Astrocyte (in vitro differentiated cells and primary cell): ENCODE results near the gene KLHL22. TPM values are rescaled to one million over a fixed set of nuclear protein-coding genes. Genes with fewer than 3 reads are reported as not detected.
A peak's percentile ranks its signal among the peaks of the same experiment; 100 is the strongest.

Experiments
- DNase-seq: peaks from one replicate; pipeline ENCODE4 v3.0.0-alpha.2; 2010; ENCODE audit warnings: low read depth
- FAIRE-seq: peaks from 2 replicates; lab custom pipeline; 2011; peaks lifted over from hg19 to GRCh38; lab: Jason Lieb, UNC
- H2AFZ ChIP-seq: 2 replicates; pipeline ENCODE4 v1.6.0; 2012; ENCODE audit warnings: low read depth, low read length, inconsistent platforms
- H3K27ac ChIP-seq: 2 replicates; pipeline ENCODE4 v1.5.1; 2011; ENCODE audit warnings: low read depth, low read length, inconsistent platforms
- H3K27me3 ChIP-seq: 2 replicates; pipeline ENCODE4 v1.6.0; 2011; ENCODE audit warnings: low read length, inconsistent platforms; ENCODE audit not compliant: insufficient read depth
- H3K36me3 ChIP-seq: 2 replicates; pipeline ENCODE4 v1.5.1; 2011; ENCODE audit warnings: low read length, inconsistent platforms; ENCODE audit not compliant: insufficient read depth
- H3K4me1 ChIP-seq: 2 replicates; pipeline ENCODE4 v1.5.1; 2011; ENCODE audit warnings: low read length, inconsistent platforms; ENCODE audit not compliant: insufficient read depth
- H3K4me2 ChIP-seq: 2 replicates; pipeline ENCODE4 v1.6.0; 2012; ENCODE audit warnings: low read length, inconsistent platforms
- H3K4me3 ChIP-seq: 2 replicates; pipeline ENCODE4 v1.5.1; 2011; ENCODE audit warnings: low read depth, mild to moderate bottlenecking, low read length, inconsistent platforms; ENCODE audit not compliant: insufficient read depth
- H3K79me2 ChIP-seq: 2 replicates; pipeline ENCODE4 v1.6.0; 2012; ENCODE audit warnings: mild to moderate bottlenecking, low read length, inconsistent platforms; ENCODE audit not compliant: insufficient read depth
- H3K9ac ChIP-seq: 2 replicates; pipeline ENCODE4 v1.6.0; 2012; ENCODE audit warnings: mild to moderate bottlenecking, low read length, inconsistent platforms
- H3K9me3 ChIP-seq: 2 replicates; pipeline ENCODE4 v1.5.1; 2012; ENCODE audit warnings: low read depth, mild to moderate bottlenecking, low read length, inconsistent platforms; ENCODE audit not compliant: insufficient read depth
- H4K20me1 ChIP-seq: 2 replicates; pipeline ENCODE4 v1.6.0; 2012; ENCODE audit warnings: low read length, inconsistent platforms; ENCODE audit not compliant: insufficient read depth
- H3K27ac Mint-ChIP-seq: one replicate; pipeline ENCODE4 v1.8.0; 2021; ENCODE audit warnings: mild to moderate bottlenecking, mixed read lengths; ENCODE audit not compliant: unreplicated experiment
- H3K27me3 Mint-ChIP-seq: one replicate; pipeline ENCODE4 v1.8.0; 2021; ENCODE audit warnings: low read depth, mixed read lengths; ENCODE audit not compliant: unreplicated experiment
- H3K36me3 Mint-ChIP-seq: one replicate; pipeline ENCODE4 v1.8.0; 2021; ENCODE audit warnings: low read depth, mixed read lengths; ENCODE audit not compliant: unreplicated experiment
- H3K4me1 Mint-ChIP-seq: one replicate; pipeline ENCODE4 v1.8.0; 2021; ENCODE audit warnings: low read depth, mixed read lengths; ENCODE audit not compliant: unreplicated experiment
- H3K4me3 Mint-ChIP-seq: one replicate; pipeline ENCODE4 v1.8.0; 2021; ENCODE audit warnings: mild to moderate bottlenecking, moderate library complexity, mixed read lengths; ENCODE audit not compliant: unreplicated experiment
- H3K9me3 Mint-ChIP-seq: one replicate; pipeline ENCODE4 v1.8.0; 2021; ENCODE audit warnings: mild to moderate bottlenecking, mixed read lengths; ENCODE audit not compliant: unreplicated experiment
- CTCF ChIP-seq: IDR thresholded peaks from 2 replicates; pipeline ENCODE4 v1.5.1; 2011; ENCODE audit warnings: low read depth, mild to moderate bottlenecking, inconsistent platforms, low read length, moderate library complexity; ENCODE audit not compliant: insufficient read depth
- EZH2 ChIP-seq: IDR thresholded peaks from 2 replicates; pipeline ENCODE4 v1.6.1; 2012; ENCODE audit warnings: mild to moderate bottlenecking, low read length, inconsistent platforms; ENCODE audit not compliant: insufficient read depth
- total RNA-seq: library from RNA; stranded (reverse); gene quantifications from 2 replicates; pipeline ENCODE4 v1.2.1, GENCODE V29; 2021

The KLHL22 gene
- total RNA-seq, 1 donor from 2014 or later: 14.0 TPM

- no peaks in the 10 kb centered on the region for H3K9me3 ChIP-seq
- no peak for FAIRE-seq
- peak overlapping the region; percentile 98 for H3K4me2 ChIP-seq
- no peak overlapping the region for H3K27ac ChIP-seq
- Mint-ChIP-seq H3K27me3 (peaks cover 45% of the 10 kb centered on the region), H3K4me1 (peaks cover 9% of the 10 kb centered on the region), H3K27ac (no peak overlapping the region), H3K4me3 (peak overlapping the region; percentile 97), H3K36me3 (peaks cover 20% of the 10 kb centered on the region), H3K9me3 (peaks cover 4% of the 10 kb centered on the region)
- H2AFZ ChIP-seq: peak overlapping the region; percentile 41
- H3K4me3 ChIP-seq: peak overlapping the region; percentile 85
- H3K36me3 ChIP-seq: no peaks in the 10 kb centered on the region
- peak overlapping the region; percentile 86 for H3K9ac ChIP-seq
- no peak for DNase-seq
- peaks cover 56% of the 10 kb centered on the region for H3K79me2 ChIP-seq
- no peaks in the 10 kb centered on the region for H3K27me3 ChIP-seq
- H4K20me1 ChIP-seq: peaks cover 71% of the 10 kb centered on the region
- peaks cover 14% of the 10 kb centered on the region for H3K4me1 ChIP-seq
- no peak for TF ChIP-seq EZH2
- no peak for TF ChIP-seq CTCF
These were observed 59.3 kb downstream of the KLHL22 start for GRCh38 chr22:20436307-20436767.

- H3K27me3 ChIP-seq: no peaks in the 10 kb centered on the region
- peaks cover 21% of the 10 kb centered on the region for H3K4me1 ChIP-seq
- H3K27ac ChIP-seq: no peak overlapping the region
- peak overlapping the region; percentile 86 for H3K9ac ChIP-seq
- peaks cover 62% of the 10 kb centered on the region for H3K79me2 ChIP-seq
- Mint-ChIP-seq H3K36me3 (peaks cover 20% of the 10 kb centered on the region), H3K9me3 (peaks cover 4% of the 10 kb centered on the region), H3K27me3 (peaks cover 44% of the 10 kb centered on the region), H3K4me3 (peak overlapping the region; percentile 74), H3K4me1 (peaks cover 9% of the 10 kb centered on the region), H3K27ac (peak overlapping the region; percentile 23)
- no peaks in the 10 kb centered on the region for H3K9me3 ChIP-seq
- no peak overlapping the region for H2AFZ ChIP-seq
- DNase-seq (no peak), FAIRE-seq (no peak)
- peaks cover 78% of the 10 kb centered on the region for H4K20me1 ChIP-seq
- TF ChIP-seq CTCF: no peak
- TF ChIP-seq EZH2: no peak
- H3K4me2 ChIP-seq: peak overlapping the region; percentile 98
- peak overlapping the region; percentile 85 for H3K4me3 ChIP-seq
- no peaks in the 10 kb centered on the region for H3K36me3 ChIP-seq
These were observed 59.9 kb downstream of the KLHL22 start for GRCh38 chr22:20435436-20436306.
